Activated gamma-delta T cell treated with Interleukin-2 at 50 U/mL for 16 hours (primary cell): ENCODE results near the gene MOV10.

Experiments
- DNase-seq: peaks from one replicate; pipeline ENCODE4 v3.0.0-alpha.2; 2020

Gene MOV10

DNA sequence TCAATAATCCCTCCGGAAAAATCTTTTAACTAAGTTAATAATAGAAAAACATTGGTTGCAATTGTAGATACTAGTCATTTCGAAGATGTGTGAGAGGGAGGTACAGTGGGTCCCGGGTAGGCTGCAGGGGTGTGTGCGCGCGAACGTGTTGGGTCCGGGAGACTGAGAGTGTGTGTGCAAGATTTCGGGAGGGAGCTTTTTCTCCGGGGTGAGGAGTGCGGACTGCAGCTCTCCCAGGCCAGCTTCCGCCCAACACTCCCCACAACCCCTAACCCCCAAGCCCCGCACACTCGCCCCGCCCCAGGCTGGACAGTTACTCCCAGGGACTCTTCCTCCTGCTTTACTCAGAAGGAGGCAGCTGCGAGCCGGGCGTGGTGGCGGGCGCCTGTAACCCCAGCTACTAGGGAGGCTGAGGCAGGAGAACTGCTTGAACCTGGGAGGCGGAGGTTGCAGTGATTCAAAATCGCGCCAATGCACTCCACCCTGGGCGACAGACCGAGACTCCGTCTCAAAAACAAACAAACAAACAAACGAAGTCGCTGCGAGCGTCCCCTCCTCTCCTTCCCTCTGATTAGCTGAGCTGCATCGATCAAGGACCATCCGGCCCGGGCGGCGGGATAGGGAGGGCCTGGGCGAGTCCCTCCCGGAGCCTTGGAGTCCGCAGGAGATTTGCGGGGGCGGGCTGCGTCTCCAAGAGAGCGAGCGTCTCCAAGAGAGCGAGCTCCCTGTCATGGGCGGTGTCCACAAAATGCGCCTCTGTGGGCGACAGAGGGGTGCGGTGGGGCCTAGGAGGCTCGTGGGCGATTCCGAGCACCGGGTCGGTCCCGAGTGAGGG, 68.9 kb downstream of the MOV10 start:
- DNase-seq = no peak

DNA sequence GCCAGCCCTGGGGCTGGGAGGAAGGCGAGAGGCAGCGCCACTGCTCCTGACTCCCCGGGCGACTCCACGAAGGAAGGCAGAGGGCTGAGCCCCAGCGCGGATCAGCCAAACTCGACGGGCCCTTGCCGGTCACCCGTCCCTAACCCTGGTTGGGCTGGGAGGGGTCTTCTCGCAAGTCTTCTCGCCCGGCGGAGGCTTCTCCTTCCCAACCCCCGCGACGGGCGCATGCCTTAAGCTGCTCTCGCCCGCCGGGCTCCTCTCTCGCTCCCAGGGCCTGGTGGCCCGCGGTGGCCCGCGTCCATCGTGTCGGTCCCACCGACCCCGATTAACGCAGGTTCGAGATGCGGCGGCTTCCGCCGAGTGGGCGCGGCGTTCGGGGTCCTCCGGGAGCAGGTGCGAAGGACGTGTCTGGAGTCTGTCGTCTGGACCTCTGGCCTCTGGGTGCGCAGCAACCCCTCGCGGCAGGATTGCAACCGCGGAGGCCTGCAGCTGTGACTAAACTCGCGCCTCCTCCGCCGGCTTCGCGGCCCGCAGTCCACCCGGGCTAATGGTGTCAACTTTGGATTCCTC, 69.6 kb downstream of the MOV10 start:
- no peak for DNase-seq

DNA sequence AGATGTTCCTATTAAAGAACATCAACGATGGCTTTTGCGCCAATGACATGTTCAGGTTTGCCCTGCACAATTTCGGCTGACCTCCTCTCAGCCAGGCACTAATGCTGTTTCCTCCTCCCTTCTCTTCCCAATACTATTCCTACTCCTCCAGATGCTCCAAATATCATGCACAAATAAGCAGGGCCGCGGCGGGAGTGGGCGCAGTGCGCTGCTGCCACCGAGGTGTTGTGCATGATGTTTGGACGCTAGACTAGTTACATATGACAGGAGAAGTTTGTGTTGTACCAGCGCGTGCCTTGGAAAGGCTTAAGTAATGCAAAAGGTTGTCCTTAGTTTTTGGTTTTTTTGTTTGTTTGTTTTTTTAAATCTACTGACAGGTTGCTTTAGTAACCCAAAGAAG, 73.9 kb downstream of the MOV10 start:
- DNase-seq = no peak
